Measurements from ENCODE around the gene ZNF668.
"Not testable (repeated sequence)": the region's sequence is repeated elsewhere in the genome, so short reads cannot be mapped to it uniquely, and the experiment has no call there.

Gene ZNF668

GRCh38 chr16:31100876-31101641, 27.0 kb upstream of the ZNF668 start:
- not testable (repeated sequence) for DNase-seq (ENCODE audit: low read depth in 3 of 3)

- no peak for DNase-seq (ENCODE audit: low read depth in 3 of 3)
These were observed 26.0 kb upstream of the ZNF668 start for GRCh38 chr16:31099860-31100638.

- peak; percentile 80 to 91 (median 81) for DNase-seq (ENCODE audit: low read depth in 3 of 3)
These were observed 20.5 kb upstream of the ZNF668 start, which contains the start of gene VKORC1 for GRCh38 chr16:31094424-31095120. TSS of gene VKORC1 (minus strand) at chr16:31094797. CDS start at chr16:31094729, 68 bp downstream.

DNA sequence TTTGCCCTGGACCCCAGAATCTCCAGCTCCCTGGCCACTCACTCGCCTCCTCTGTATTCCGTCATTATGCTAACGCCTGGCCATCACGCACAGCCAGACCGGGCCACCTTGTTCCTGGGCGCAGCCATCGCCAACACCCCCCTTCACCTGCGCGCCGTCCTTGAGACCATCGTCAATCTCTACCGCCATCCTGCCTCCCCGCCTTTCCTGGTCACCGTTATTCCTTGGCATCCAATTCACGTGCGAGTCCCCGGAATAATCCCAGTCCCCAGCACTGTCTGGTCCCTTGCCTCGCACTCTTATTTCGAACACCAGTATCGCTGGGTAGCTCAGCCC, 20.0 kb upstream of the ZNF668 start:
- no peak for DNase-seq (ENCODE audit: low read depth in 3 of 3)

DNA sequence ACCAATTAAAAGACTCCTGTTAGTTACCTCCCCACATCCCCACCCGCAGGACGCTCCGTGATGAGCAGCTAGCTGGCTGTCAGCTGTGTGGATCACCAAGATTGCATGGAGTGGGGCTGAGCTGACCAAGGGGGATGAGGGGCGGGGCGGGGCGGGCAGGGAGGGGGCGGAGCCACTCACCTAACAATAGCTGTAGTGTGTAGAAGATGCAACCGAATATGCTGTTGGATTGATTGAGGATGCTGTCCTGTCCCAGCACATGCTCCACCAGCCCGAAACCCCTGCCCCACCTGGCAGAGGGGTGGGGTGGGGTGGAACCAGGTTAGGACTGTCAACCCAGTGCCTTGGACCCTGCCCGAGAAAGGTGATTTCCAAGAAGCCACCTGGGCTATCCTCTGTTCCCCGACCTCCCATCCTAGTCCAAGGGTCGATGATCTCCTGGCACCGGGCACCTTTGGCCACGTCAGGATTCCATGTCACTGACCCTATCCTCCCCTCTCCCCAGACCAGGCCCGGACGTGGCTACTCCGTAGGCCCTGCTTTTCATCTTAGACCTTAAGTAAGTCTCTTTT, 19.2 kb upstream of the ZNF668 start:
- DNase-seq (ENCODE audit: low read depth in 3 of 3) = no peak

- DNase-seq (ENCODE audit: low read depth in 3 of 3) = no peak
These were observed 18.3 kb upstream of the ZNF668 start for GRCh38 chr16:31092330-31092729.

DNA sequence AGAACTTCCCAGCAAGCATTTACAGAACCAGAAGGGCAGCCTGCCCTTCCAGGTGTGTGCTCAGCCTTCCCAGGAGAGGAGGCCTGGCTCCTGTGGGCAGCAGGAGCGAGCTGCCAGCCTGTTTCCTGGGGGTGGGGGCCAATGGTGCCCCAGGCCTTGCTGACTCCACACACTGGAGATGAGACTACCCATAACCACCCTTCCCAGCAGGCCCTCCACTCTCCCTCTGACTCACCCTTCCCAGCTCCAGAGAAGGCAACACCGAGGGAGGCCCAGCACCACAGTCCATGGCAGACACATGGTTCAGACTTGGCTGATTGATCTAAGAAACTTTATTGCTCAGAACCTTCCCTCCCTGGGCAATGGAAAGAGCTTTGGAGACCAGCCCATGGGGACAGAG, 16.5 kb upstream of the ZNF668 start:
- no peak for DNase-seq (ENCODE audit: low read depth in 3 of 3)

GRCh38 chr16:31089199-31089598, 15.2 kb upstream of the ZNF668 start:
- no peak for DNase-seq (ENCODE audit: low read depth in 3 of 3)

DNA sequence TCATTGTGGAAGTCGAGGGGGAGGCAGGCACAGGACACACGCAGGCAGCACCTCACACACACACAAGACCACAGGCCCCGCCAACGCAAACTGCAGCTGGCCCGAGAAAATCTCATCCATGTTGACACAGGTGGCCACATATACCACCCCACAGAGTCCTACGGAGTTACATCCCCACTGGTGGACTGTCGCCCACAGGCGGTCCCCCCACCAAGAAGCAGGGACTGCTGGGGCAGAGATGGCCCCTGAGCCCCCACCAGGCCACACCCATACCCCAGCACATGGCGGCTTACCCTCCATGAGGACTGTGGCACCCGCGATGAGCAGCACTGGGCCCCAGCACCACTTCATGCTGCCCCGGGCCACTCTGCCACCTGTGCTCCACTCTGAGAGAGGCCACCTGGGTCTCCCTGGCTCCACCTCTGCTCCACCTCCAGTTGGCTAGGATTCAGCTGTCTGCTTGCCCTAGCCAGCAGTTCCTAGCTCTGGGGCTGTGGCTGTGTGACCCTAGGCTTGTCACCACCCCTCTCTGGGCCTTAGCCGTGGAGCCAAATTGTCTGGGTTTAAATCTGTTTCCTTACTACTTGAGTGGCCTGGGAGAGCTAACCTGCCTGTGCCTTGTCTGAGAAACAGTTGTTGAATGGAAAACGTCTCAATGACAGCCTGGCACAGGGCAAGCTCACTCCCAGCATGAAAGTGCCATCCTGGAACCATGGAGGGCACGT, 14.6 kb upstream of the ZNF668 start, which contains the start of gene PRSS53:
Gene PRSS53 (minus strand): TSS at position 485 of the 725 bp plus-strand sequence. CDS start 134 bp downstream, at position 351.
- DNase-seq (ENCODE audit: low read depth in 3 of 3) = no peak

DNA sequence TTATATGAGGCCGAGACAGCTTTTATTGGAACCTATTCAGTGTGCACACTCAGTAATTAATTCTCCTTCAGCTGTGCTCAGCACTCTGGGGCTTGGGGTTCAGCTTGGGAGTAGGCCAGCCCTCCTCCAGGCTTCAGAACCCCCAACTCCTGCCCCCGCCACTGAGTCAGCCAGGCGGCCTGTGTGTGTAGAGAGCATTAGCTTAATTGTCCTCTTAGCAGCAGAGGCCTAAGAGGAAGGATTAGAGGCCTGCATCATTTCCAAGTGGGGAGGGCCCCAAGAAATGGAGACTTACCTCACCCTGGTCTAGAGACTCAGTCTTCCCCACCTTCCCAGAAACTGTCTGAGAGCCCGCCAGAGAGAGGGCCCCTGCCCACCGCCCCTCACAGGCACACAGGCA, 13.9 kb upstream of the ZNF668 start:
- DNase-seq (ENCODE audit: low read depth in 3 of 3) = no peak

DNA sequence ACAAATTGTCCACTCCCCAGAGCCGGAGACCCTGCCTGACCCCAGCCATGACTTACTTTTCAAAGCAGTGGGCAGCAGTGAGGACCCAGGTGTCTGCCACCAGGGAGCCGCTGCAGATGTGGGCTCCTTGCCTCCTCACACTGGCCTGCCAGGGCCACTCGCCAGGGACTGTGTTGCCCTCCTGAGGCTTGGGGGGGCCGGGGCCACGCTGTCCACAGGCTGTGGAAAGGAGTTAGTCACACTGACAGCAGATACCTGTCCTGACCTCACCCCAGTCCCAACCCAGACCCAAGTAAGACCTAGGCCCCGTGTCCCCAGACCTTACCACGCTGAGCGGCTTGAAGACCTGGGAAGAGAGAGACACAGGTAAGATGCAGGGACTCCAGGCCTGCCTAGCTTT, 13.4 kb upstream of the ZNF668 start:
- no peak for DNase-seq (ENCODE audit: low read depth in 3 of 3)

GRCh38 chr16:31086629-31086906, 12.5 kb upstream of the ZNF668 start:
- no peak for DNase-seq (ENCODE audit: low read depth in 3 of 3)

GRCh38 chr16:31085873-31086628, 12.0 kb upstream of the ZNF668 start:
- no peak for DNase-seq (ENCODE audit: low read depth in 3 of 3)

- no peak for DNase-seq (ENCODE audit: low read depth in 3 of 3)
These were observed 11.4 kb upstream of the ZNF668 start for GRCh38 chr16:31085411-31085810.

GRCh38 chr16:31084584-31085302, 10.7 kb upstream of the ZNF668 start:
- DNase-seq (ENCODE audit: low read depth in 3 of 3) = no peak

- no peak for DNase-seq (ENCODE audit: low read depth in 3 of 3)
These were observed 9.9 kb upstream of the ZNF668 start for GRCh38 chr16:31083981-31084380.

DNA sequence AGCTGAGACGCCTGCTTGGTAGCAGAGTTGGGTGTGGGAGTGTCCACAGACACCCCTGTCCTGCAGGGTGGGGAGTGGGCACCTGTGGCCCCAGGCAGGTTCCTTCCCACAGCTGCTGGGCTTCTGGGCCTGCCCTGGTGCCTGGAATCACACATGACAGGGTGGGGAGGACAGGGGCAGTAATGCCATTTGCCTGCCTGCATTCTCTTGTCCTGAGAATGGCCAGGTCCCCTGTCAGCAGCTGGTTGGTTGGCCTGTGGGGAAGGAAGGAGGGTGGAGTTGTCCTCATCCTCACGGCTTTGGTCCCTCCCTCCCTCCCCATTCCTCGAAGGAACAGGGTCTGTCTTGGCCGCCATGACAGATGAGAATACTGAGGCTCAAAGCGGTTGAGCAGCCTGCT, 9.5 kb upstream of the ZNF668 start:
- DNase-seq (ENCODE audit: low read depth in 3 of 3) = no peak

DNA sequence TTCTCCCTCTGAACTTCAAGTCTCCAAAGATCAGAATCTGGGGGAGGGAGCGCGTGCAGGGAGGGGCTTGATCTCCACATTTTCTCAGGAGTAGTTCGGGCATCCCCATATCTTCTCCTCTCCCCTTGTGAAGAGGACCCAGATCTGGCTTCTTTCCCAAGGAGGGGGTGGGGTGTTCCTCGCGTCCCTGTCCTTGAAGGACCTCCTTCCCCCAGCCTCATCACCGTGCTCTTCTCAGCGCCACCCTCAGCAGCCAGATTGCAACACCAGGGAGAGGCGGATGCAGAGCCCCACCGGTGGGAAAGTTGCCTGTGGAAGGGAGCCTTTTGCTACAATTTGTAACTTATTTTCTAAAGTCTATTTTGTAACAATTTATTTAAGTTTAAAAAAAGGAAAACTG, 9.0 kb upstream of the ZNF668 start:
- no peak for DNase-seq (ENCODE audit: low read depth in 3 of 3)

DNA sequence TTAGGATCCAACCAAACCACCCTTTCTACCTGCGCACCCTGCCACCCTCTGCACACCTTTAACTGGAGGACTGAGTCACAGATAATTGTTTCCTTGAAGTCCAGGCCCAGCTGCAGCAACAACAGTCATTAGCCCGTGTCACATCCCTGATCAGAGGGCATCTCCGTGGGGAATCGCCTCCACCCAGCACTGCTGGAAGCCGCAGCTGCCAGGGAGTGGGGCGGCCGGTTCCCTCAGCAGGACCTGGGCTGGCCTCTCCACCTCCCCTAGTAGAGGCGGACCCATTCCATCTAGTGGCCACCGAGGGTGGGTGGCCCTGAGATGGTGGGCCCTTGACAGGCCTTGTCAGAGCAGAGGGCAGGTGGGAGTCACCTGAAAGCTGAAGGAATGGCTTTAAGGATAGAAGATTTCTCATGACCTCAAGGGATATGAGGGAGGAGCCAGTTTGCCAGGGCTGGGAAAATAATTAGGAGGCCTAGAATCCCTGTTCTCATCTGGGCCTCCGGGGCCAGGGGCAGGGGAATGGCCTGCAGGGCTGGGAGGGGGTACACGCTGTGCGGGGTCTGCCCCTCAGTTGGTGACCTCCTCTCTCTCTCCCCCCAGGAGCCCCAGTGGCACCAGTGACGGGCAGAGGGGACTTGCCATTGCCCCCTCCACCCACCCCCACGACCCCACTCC, 8.5 kb upstream of the ZNF668 start:
- DNase-seq (ENCODE audit: low read depth in 3 of 3) = no peak
